GM12878 (cell line): ENCODE data around the gene OR5A1. TPM values are rescaled to one million over a fixed set of nuclear protein-coding genes. Genes with fewer than 3 reads are reported as not detected.

Experiments
- ATAC-seq: fragments of 200-7000 bp; cut with Tn5 transposase; 3 replicates; pipeline ENCODE4 v1.9.1; 2020; ENCODE audit warnings: mild to moderate bottlenecking, moderate library complexity
- BruUV-seq: library from RNA; stranded (reverse); fragments of 400-500 nt; replicated peaks from 2 replicates; lab custom pipeline; 2021; lab: Mats Ljungman, UMichigan
- CTCF ChIA-PET: fragments of 300-600 bp; sonication (Branson Sonifier 250); formaldehyde crosslinking; extraction: SDS; loops from one replicate; lab custom pipeline; 2021; ENCODE audit warnings: inconsistent platforms; lab: Yijun Ruan, JAX
- POLR2A ChIA-PET: fragments of 350-600 bp; formaldehyde crosslinking; extraction: SDS; loops from one replicate; lab custom pipeline; 2021; ENCODE audit warnings: inconsistent platforms; lab: Charles Lee
- RAD21 ChIA-PET: fragments of 300-600 bp; sonication (Branson Sonifier 250); formaldehyde crosslinking; loops from one replicate; lab custom pipeline; 2023; ENCODE audit warnings: antibody characterized with exemption; ENCODE audit not compliant: unreplicated experiment; lab: Charles Lee
- SMC1A ChIA-PET: fragments of 300-600 bp; sonication (Branson Sonifier 250); formaldehyde crosslinking; loops from one replicate; lab custom pipeline; 2023; ENCODE audit not compliant: unreplicated experiment, uncharacterized antibody; lab: Charles Lee
- DNase-seq: peaks from one replicate; pipeline ENCODE4 v3.0.0-alpha.2; 2011; ENCODE audit warnings: low read depth, low spot score
- FAIRE-seq: peaks from 3 replicates; lab custom pipeline; 2011; peaks lifted over from hg19 to GRCh38; lab: Jason Lieb, UNC
- H2AFZ ChIP-seq: 2 replicates; pipeline ENCODE4 v1.6.0; 2011; ENCODE audit warnings: low read depth, low read length, control low read depth; ENCODE audit not compliant: control insufficient read depth
- H3K27ac ChIP-seq: 2 replicates; pipeline ENCODE4 v1.5.1; 2011; ENCODE audit warnings: control low read depth; ENCODE audit not compliant: control insufficient read depth, insufficient read depth
- H3K27me3 ChIP-seq, 2 experiments: replicated peaks in 1 of 2; 2 replicates each; pipeline versions ENCODE4 v1.6.0 to v1.6.1; 2011; ENCODE audit warnings: low read length in 1 of 2; ENCODE audit not compliant: control insufficient read depth in 2 of 2, insufficient read depth in 2 of 2
- H3K36me3 ChIP-seq, 2 experiments: 2 replicates each; pipeline ENCODE4 v1.5.1; 2011; ENCODE audit warnings: low read length in 1 of 2; ENCODE audit not compliant: control insufficient read depth in 2 of 2, insufficient read depth in 2 of 2
- H3K4me1 ChIP-seq: 2 replicates; pipeline ENCODE4 v1.6.1; 2011; ENCODE audit warnings: mild to moderate bottlenecking, low read length, moderate library complexity, mixed read lengths; ENCODE audit not compliant: control insufficient read depth, insufficient read depth
- H3K4me2 ChIP-seq: 2 replicates; pipeline ENCODE4 v1.6.0; 2011; ENCODE audit warnings: control low read depth; ENCODE audit not compliant: control insufficient read depth, insufficient read depth
- H3K4me3 ChIP-seq: fragments of 200-600 bp; sonication (generic); 2 replicates; pipeline ENCODE4 v1.5.1; 2016
- H3K79me2 ChIP-seq: 2 replicates; pipeline ENCODE4 v1.6.0; 2011; ENCODE audit warnings: low read length; ENCODE audit not compliant: control insufficient read depth, insufficient read depth
- H3K9ac ChIP-seq: 2 replicates; pipeline ENCODE4 v1.8.0; 2011; ENCODE audit warnings: low read length, control low read depth, mixed read lengths; ENCODE audit not compliant: control insufficient read depth, insufficient read depth
- H3K9me3 ChIP-seq: replicated peaks from 3 replicates; pipeline ENCODE4 v1.5.1; 2011; ENCODE audit warnings: mild to moderate bottlenecking, low read length; ENCODE audit not compliant: control insufficient read depth, insufficient read depth
- H4K20me1 ChIP-seq: 2 replicates; pipeline ENCODE4 v1.6.0; 2011; ENCODE audit not compliant: control insufficient read depth, insufficient read depth
- ATF2 ChIP-seq: IDR thresholded peaks from 2 replicates; pipeline ENCODE4 v1.6.1; 2012; ENCODE audit warnings: low read length, inconsistent platforms
- BACH1 ChIP-seq: fragments of 450-650 bp; IDR thresholded peaks from 2 replicates; pipeline ENCODE4 v1.6.1; 2017; ENCODE audit warnings: mild to moderate bottlenecking, borderline replicate concordance
- BCL11A ChIP-seq: IDR thresholded peaks from 2 replicates; pipeline ENCODE4 v1.6.1; 2011; ENCODE audit warnings: low read depth, low read length
- BCL3 ChIP-seq: IDR thresholded peaks from 2 replicates; pipeline ENCODE4 v1.6.1; 2011; ENCODE audit warnings: borderline replicate concordance, low read depth, mild to moderate bottlenecking, moderate library complexity, low read length; ENCODE audit not compliant: insufficient read depth, poor library complexity, severe bottlenecking
- E4F1 ChIP-seq: fragments of 450-650 bp; IDR thresholded peaks from 2 replicates; pipeline ENCODE4 v1.6.1; 2018; ENCODE audit warnings: borderline replicate concordance, mild to moderate bottlenecking; ENCODE audit not compliant: partially characterized antibody
- GABPA ChIP-seq: IDR thresholded peaks from 2 replicates; pipeline ENCODE4 v1.6.1; 2014; ENCODE audit warnings: antibody characterized with exemption, low read depth, mild to moderate bottlenecking, inconsistent platforms
- HDAC6 ChIP-seq: fragments of 200-600 bp; sonication (generic); IDR thresholded peaks from one replicate; pipeline ENCODE4 v1.8.0; 2017; ENCODE audit warnings: antibody characterized with exemption; ENCODE audit not compliant: unreplicated experiment
- IRF4 ChIP-seq: IDR thresholded peaks from 2 replicates; pipeline ENCODE4 v1.6.1; 2011; ENCODE audit warnings: low read depth, low read length
- KLF5 ChIP-seq: fragments of 450-650 bp; IDR thresholded peaks from 2 replicates; pipeline ENCODE4 v1.6.1; 2014; ENCODE audit warnings: mild to moderate bottlenecking; ENCODE audit not compliant: partially characterized antibody
- RAD51 ChIP-seq: fragments of 450-650 bp; IDR thresholded peaks from 2 replicates; pipeline ENCODE4 v1.6.1; 2016; ENCODE audit warnings: moderate library complexity, mild to moderate bottlenecking, inconsistent platforms
- RBBP5 ChIP-seq: fragments of 200-600 bp; sonication (generic); conservative IDR thresholded peaks from 2 replicates; pipeline ENCODE4 v1.6.1; 2016
- RCOR1 ChIP-seq: conservative IDR thresholded peaks from 2 replicates; pipeline ENCODE4 v1.6.1; 2012; ENCODE audit warnings: low read depth, low read length, improper control_type of control experiment
- SIX5 ChIP-seq: IDR thresholded peaks from 2 replicates; pipeline ENCODE4 v1.6.1; 2011; ENCODE audit warnings: mild to moderate bottlenecking, low read depth, low read length, moderate library complexity; ENCODE audit not compliant: severe bottlenecking
- SPI1 ChIP-seq: IDR thresholded peaks from 2 replicates; pipeline ENCODE4 v1.6.1; 2011; ENCODE audit warnings: low read depth, mild to moderate bottlenecking, low read length, moderate library complexity, borderline replicate concordance; ENCODE audit not compliant: insufficient read depth
- TARDBP ChIP-seq: IDR thresholded peaks from 2 replicates; pipeline ENCODE4 v1.6.1; 2016; ENCODE audit warnings: borderline replicate concordance
- ZBTB11 ChIP-seq: fragments of 450-650 bp; formaldehyde crosslinking; IDR thresholded peaks from 2 replicates; pipeline ENCODE4 v1.5.0; 2022; ENCODE audit warnings: mild to moderate bottlenecking, missing genetic modification characterization
- ZNF217 ChIP-seq: fragments of 450-650 bp; IDR thresholded peaks from 2 replicates; pipeline ENCODE4 v1.6.1; 2017; ENCODE audit warnings: antibody characterized with exemption, mild to moderate bottlenecking
- ZZZ3 ChIP-seq: IDR thresholded peaks from 2 replicates; pipeline ENCODE4 v1.6.1; 2011; ENCODE audit warnings: low read depth; ENCODE audit not compliant: control insufficient read depth, insufficient read length
- WGBS: methylation state at CpG from one replicate; pipeline ENCODE4 v1.1.6; 2016; ENCODE audit warnings: low lambda C conversion rate; ENCODE audit not compliant: insufficient replicate concordance, insufficient coverage; ENCODE audit errors: missing lambda C conversion rate; 5-methylcytosine and 5-hydroxymethylcytosine counted together
- in situ Hi-C: fragments of 300-500 bp; cut with MboI; formaldehyde crosslinking; loops from 9 replicates; pipeline ENCODE4 v1.14.3; 2018; ENCODE audit warnings: mixed read lengths
- intact Hi-C: fragments of 100-400 bp; cut with micrococcal nuclease; formaldehyde crosslinking; loops from one replicate; pipeline ENCODE4 v1.14.2; 2022; ENCODE audit not compliant: unreplicated experiment
- polyA plus RNA-seq, 11 experiments: library from polyadenylated mRNA; depleted of rRNA in 4 of 11; unstranded in 6 of 11; stranded (reverse) in 5 of 11; fragments of >200 nt; fragmentation: Nextera tagmentation in 4 of 11; fragmentation: Illumina TruSeq in 1 of 11; extraction: Ambion mirVana in 4 of 11; extraction: Trizol in 1 of 11; gene quantifications; 1 replicate in 1 of 11; 2 replicates in 10 of 11; pipeline versions ENCODE4 v1.2.1 to v1.2.3, GENCODE V29; 2011 to 2016; ENCODE audit warnings: inconsistent platforms in 2 of 11, missing spikeins in 2 of 11, low read depth in 1 of 11
- total RNA-seq, 4 experiments: library from RNA; depleted of rRNA in 3 of 4; stranded (reverse); fragments of >200 nt in 3 of 4; fragmentation: Illumina TruSeq in 1 of 4; extraction: Trizol in 1 of 4; gene quantifications; 2 replicates each; pipeline versions ENCODE4 v1.2.1 to v1.2.3, GENCODE V29; 2013 to 2021

The OR5A1 gene
- total and polyA plus RNA-seq, 10 of the 15 experiments (the other 5 are each of a cell fraction or from before 2014, with no cell fraction given): not detected

- in situ Hi-C loops: no loop called here
- no peaks in the 10 kb centered on the region for H3K36me3 ChIP-seq
- WGBS: 23% methylated on average over 3 of the region's 3 CpGs
- H3K4me2 ChIP-seq: no peak overlapping the region
- ChIA-PET RAD21 (no interaction called here), POLR2A (no interaction called here), SMC1A (interaction anchor here (1.0 kb wide), 1 partner anchor 130 kb away, joined by 3 read pairs; no protein-coding TSS in a partner anchor), CTCF (no interaction called here)
- H2AFZ ChIP-seq: no peak overlapping the region
- no peak for TF ChIP-seq ZZZ3
- no peak for TF ChIP-seq BACH1
- TF ChIP-seq SPI1: no peak
- no peak for TF ChIP-seq HDAC6
- no peak for TF ChIP-seq BCL3
- TF ChIP-seq ZNF217: no peak
- no peak for TF ChIP-seq KLF5
- no peak for TF ChIP-seq TARDBP
- no peak for TF ChIP-seq SIX5
- no peak for TF ChIP-seq ZBTB11 (CRISPR knock-in tag)
- no peak for TF ChIP-seq RCOR1
- no peak for TF ChIP-seq GABPA
- no peak for TF ChIP-seq RBBP5
- no peak for TF ChIP-seq BCL11A
- no peak for TF ChIP-seq E4F1
- TF ChIP-seq IRF4: no peak
- no peak for TF ChIP-seq ATF2
- no peak for TF ChIP-seq RAD51
- no peaks in the 10 kb centered on the region for H3K4me1 ChIP-seq
- no peak overlapping the region for H3K4me3 ChIP-seq
- H3K27me3 ChIP-seq: peaks cover 0 to 3% of the 10 kb centered on the region in 2 experiments; a peak in 2 of 4 replicates
- no peaks in the 10 kb centered on the region for H3K79me2 ChIP-seq
- ATAC-seq (no peak), FAIRE-seq (no peak), DNase-seq (no peak)
- no TSS peak for BruUV-seq
- H4K20me1 ChIP-seq: no peaks in the 10 kb centered on the region
- no peaks in the 10 kb centered on the region for H3K9me3 ChIP-seq
- no peak overlapping the region for H3K27ac ChIP-seq
- H3K9ac ChIP-seq: no peak overlapping the region
- intact Hi-C loops: no loop called here
These were observed 23.6 kb downstream of the OR5A1 start for GRCh38 chr11:59459916-59460315.
